NCI-H345 treated with DMSO at 0.1 percent for 48 hours (cell line): Measurements from ENCODE around the gene TTC36.
"Not testable (repeated sequence)": the region's sequence is repeated elsewhere in the genome, so short reads cannot be mapped to it uniquely, and the experiment has no call there.

Experiments
- DNase-seq: peaks from one replicate; lab custom pipeline; 2025; ENCODE audit not compliant: unreplicated experiment; lab: John Stamatoyannopoulos, UW

Gene TTC36

GRCh38 chr11:118574636-118575035 is 47.4 kb downstream of the TTC36 start:
- DNase-seq, result no peak

GRCh38 chr11:118577995-118578394 is 50.7 kb downstream of the TTC36 start:
- DNase-seq, result not testable (repeated sequence)
